Vagina (tissue), 2 donors: ENCODE measurements around the gene CPT1C. TPM values are rescaled to one million over a fixed set of nuclear protein-coding genes. Genes with fewer than 3 reads are reported as not detected.

Source experiments
- DNase-seq, 2 donors: peaks; one replicate each; pipeline ENCODE4 v3.0.0-alpha.2; 2017; ENCODE audit errors: extremely low spot score in 2 of 2
- H3K27ac ChIP-seq: fragments of 200-600 bp; sonication (generic); one replicate; pipeline ENCODE4 v1.5.1; 2019
- H3K27me3 ChIP-seq: fragments of 200-600 bp; sonication (generic); one replicate; pipeline ENCODE4 v1.5.1; 2019
- H3K36me3 ChIP-seq, 2 donors: fragments of 200-600 bp; sonication (generic); one replicate each; pipeline ENCODE4 v1.5.1; 2017 to 2019
- H3K4me1 ChIP-seq: fragments of 200-600 bp; sonication (generic); one replicate; pipeline ENCODE4 v1.5.1; 2019
- H3K4me3 ChIP-seq, 2 donors: fragments of 200-600 bp; sonication (generic); 1 replicate in 1 of 2; 2 replicates in 1 of 2; pipeline ENCODE4 v1.5.1; 2016 to 2019
- H3K9me3 ChIP-seq: fragments of 200-600 bp; sonication (generic); one replicate; pipeline ENCODE4 v1.5.1; 2019
- POLR2A ChIP-seq, 2 donors: fragments of 450-650 bp; IDR thresholded peaks; one replicate each; pipeline ENCODE4 v1.6.1; 2017; ENCODE audit warnings: antibody characterized with exemption in 2 of 2, mild to moderate bottlenecking in 2 of 2, moderate library complexity in 2 of 2
- POLR2AphosphoS5 ChIP-seq, 2 donors: sonication (generic); formaldehyde crosslinking; IDR thresholded peaks; one replicate each; pipeline ENCODE4 v1.9.0; 2017; ENCODE audit warnings: antibody characterized with exemption in 2 of 2, mild to moderate bottlenecking in 2 of 2, low read depth in 1 of 2; ENCODE audit not compliant: insufficient read depth in 1 of 2
- intact Hi-C: fragments of 100-400 bp; cut with DNase I; formaldehyde crosslinking; loops from one replicate; pipeline ENCODE4 v1.15.1; 2023
- total RNA-seq: library from RNA; depleted of rRNA; stranded (reverse); fragments of >200 nt; gene quantifications from one replicate; pipeline ENCODE4 v1.2.3, GENCODE V29; 2016
- TF ChIP-seq, protein P1 (sequence below), 3 experiments: fragments of 450-650 bp in 2 of 3; fragments of 200-600 bp in 1 of 3; sonication (generic) in 1 of 3; IDR thresholded peaks; one replicate each; pipeline ENCODE4 v1.5.1; 2017 to 2019; ENCODE audit warnings: antibody characterized with exemption in 3 of 3, mild to moderate bottlenecking in 2 of 3, moderate library complexity in 2 of 3

The CPT1C gene
- total RNA-seq, 1 donor from 2014 or later, result 12.3 TPM

DNA sequence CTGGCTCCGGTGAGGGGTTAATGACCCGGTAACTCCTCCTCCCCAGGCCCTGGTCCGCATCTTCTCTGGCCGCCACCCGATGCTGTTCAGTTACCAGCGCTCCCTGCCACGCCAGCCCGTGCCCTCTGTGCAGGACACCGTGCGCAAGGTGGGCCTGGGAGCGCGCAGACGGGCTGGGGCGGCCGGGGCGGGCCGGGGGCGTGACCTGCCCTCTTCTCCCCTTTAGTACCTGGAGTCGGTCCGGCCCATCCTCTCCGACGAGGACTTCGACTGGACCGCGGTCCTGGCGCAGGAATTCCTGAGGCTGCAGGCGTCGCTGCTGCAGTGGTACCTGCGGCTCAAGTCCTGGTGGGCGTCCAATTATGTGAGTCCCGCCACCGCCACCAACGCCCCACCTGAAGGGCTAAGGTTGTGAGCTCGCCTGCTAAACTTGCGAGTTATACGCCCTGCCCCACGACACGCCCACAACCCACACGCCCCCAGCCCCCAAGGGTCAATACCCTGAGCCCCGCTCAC is 10.4 kb downstream of the CPT1C start:
- Histone ChIP-seq H3K9me3 (no peaks in the 10 kb centered on the region), H3K4me1 (no peaks in the 10 kb centered on the region), H3K4me3 (no peak overlapping the region), H3K27me3 (no peaks in the 10 kb centered on the region), H3K27ac (no peak overlapping the region), H3K36me3 (no peaks in the 10 kb centered on the region)
- intact Hi-C loops, result no loop called here
- TF ChIP-seq POLR2A (IDR thresholded peaks at IDR 0.05), result no peak
- TF ChIP-seq, protein P1, sequence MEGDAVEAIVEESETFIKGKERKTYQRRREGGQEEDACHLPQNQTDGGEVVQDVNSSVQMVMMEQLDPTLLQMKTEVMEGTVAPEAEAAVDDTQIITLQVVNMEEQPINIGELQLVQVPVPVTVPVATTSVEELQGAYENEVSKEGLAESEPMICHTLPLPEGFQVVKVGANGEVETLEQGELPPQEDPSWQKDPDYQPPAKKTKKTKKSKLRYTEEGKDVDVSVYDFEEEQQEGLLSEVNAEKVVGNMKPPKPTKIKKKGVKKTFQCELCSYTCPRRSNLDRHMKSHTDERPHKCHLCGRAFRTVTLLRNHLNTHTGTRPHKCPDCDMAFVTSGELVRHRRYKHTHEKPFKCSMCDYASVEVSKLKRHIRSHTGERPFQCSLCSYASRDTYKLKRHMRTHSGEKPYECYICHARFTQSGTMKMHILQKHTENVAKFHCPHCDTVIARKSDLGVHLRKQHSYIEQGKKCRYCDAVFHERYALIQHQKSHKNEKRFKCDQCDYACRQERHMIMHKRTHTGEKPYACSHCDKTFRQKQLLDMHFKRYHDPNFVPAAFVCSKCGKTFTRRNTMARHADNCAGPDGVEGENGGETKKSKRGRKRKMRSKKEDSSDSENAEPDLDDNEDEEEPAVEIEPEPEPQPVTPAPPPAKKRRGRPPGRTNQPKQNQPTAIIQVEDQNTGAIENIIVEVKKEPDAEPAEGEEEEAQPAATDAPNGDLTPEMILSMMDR (IDR thresholded peaks at IDR 0.05), result no peak
- TF ChIP-seq POLR2AphosphoS5 (IDR thresholded peaks at IDR 0.05; ENCODE audit: insufficient read depth in 1 of 2, low read depth in 1 of 2), result no peak
- no peak for DNase-seq

DNA sequence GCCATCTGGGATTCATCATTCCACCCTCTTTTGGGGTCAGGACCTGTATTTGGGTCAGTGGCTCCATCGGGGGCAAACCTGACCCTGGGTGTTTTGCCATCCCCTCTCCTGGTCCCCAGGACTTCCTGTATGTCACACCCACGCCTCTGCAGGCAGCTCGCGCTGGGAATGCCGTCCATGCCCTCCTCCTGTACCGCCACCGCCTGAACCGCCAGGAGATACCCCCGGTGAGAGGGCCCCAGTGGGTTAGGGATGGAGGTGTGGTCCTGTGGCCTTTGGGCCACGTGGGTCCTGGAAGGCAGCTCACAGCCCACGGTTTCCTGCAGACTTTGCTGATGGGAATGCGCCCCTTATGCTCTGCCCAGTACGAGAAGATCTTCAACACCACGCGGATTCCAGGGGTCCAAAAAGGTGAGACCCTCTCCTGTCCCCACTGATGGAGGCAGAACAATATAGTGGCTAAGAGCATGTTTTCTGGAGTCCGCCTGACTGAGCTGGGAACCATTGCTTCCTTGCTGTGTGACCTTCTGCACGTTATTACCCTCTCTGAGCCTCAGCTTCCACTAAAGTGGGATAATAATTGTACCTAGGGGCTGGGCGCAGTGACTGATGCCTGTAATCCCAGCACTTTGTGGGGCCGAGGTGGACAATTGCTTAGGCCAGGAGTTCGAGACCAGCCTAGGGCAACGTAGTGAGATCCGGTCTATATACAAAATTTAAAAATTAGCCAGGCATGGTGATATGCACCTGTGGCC is 14.1 kb downstream of the CPT1C start:
- intact Hi-C loops, result no loop called here

DNA sequence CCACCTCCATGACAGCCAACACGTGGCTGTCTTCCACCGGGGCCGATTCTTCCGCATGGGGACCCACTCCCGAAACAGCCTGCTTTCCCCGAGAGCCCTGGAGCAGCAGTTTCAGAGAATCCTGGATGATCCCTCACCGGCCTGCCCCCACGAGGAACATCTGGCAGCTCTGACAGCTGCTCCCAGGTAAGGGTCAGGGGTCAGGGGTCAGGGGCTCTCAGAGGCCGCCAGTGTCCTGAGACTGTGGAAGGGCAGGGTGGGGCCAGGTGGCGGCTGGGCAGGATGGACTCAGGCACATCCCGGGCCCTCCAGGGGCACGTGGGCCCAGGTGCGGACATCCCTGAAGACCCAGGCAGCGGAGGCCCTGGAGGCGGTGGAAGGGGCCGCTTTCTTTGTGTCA is 15.0 kb downstream of the CPT1C start:
- intact Hi-C loops, result no loop called here
- Histone ChIP-seq H3K27me3 (no peaks in the 10 kb centered on the region), H3K4me3 (no peak overlapping the region), H3K36me3 (no peaks in the 10 kb centered on the region), H3K9me3 (no peaks in the 10 kb centered on the region), H3K27ac (no peak overlapping the region), H3K4me1 (no peaks in the 10 kb centered on the region)
- DNase-seq, result no peak
- TF ChIP-seq, protein P1 (IDR thresholded peaks at IDR 0.05), result no peak
- no peak for TF ChIP-seq POLR2AphosphoS5 (IDR thresholded peaks at IDR 0.05; ENCODE audit: insufficient read depth in 1 of 2, low read depth in 1 of 2)
- no peak for TF ChIP-seq POLR2A (IDR thresholded peaks at IDR 0.05)

More for the DNA sequence above, 14.1 kb downstream of the CPT1C start:
- no peaks in the 10 kb centered on the region for H3K9me3 ChIP-seq
- no peaks in the 10 kb centered on the region for H3K36me3 ChIP-seq
- TF ChIP-seq, protein P1 (IDR thresholded peaks at IDR 0.05), result no peak
- TF ChIP-seq POLR2A (IDR thresholded peaks at IDR 0.05) (no peak), POLR2AphosphoS5 (IDR thresholded peaks at IDR 0.05; ENCODE audit: insufficient read depth in 1 of 2, low read depth in 1 of 2) (no peak)
- no peak overlapping the region for H3K27ac ChIP-seq
- no peak overlapping the region for H3K4me3 ChIP-seq
- no peaks in the 10 kb centered on the region for H3K4me1 ChIP-seq
- DNase-seq, result no peak
- no peaks in the 10 kb centered on the region for H3K27me3 ChIP-seq

DNA sequence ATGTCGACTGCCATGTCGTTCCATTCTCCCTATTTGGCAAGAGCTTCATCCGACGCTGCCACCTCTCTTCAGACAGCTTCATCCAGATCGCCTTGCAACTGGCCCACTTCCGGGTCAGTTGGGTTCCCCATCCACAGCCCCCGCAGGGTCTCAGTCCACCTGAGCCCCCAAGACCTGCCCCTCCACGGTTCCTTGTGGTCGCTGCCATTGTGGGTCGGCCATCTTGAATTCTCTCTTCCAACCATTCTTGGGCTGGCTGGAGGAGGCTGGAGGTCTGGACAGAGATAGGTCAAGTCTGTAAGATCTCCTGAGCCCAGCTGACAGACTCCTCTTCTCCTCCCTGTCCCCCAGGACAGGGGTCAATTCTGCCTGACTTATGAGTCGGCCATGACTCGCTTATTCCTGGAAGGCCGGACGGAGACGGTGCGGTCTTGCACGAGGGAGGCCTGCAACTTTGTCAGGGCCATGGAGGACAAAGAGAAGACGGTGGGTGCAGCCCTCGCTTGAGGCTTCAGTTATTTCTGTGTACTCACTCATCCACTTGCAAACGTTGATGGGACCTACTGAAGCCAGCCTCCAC is 19.5 kb downstream of the CPT1C start:
- DNase-seq, result no peak
- H3K36me3 ChIP-seq, result no peaks in the 10 kb centered on the region
- TF ChIP-seq, protein P1 (IDR thresholded peaks at IDR 0.05), result no peak
- TF ChIP-seq POLR2AphosphoS5 (IDR thresholded peaks at IDR 0.05; ENCODE audit: insufficient read depth in 1 of 2, low read depth in 1 of 2) (no peak), POLR2A (IDR thresholded peaks at IDR 0.05) (no peak)
- intact Hi-C loops, result no loop called here
- H3K4me3 ChIP-seq, result no peak overlapping the region
- no peak overlapping the region for H3K27ac ChIP-seq
- no peaks in the 10 kb centered on the region for H3K9me3 ChIP-seq
- H3K27me3 ChIP-seq, result no peaks in the 10 kb centered on the region
- peaks cover 5% of the 10 kb centered on the region for H3K4me1 ChIP-seq

DNA sequence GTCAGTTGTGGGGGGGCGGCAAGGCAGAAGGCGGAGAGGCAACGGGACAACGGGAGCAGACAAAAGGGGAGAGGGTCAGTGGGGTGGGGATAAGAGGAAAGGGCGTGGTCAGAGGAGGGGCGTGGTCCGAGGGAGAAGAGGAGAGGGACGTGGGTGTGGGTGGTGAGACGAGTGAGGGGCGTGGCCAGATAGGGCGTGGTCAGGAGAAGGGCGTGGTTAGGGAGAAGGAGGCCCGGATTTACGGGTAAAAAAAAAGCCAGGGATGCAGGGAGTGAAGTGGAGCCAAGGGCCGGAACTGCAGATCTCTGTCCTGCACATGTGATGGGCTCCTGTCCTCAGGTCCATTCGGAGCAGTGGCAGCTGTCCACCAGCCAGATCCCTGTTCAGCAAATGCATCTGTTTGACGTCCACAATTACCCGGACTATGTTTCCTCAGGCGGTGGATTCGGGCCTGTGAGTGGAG is 21.5 kb downstream of the CPT1C start:
- Histone ChIP-seq H3K4me1 (peaks cover 5% of the 10 kb centered on the region), H3K27me3 (no peaks in the 10 kb centered on the region), H3K36me3 (no peaks in the 10 kb centered on the region), H3K4me3 (no peak overlapping the region), H3K9me3 (no peaks in the 10 kb centered on the region), H3K27ac (no peak overlapping the region)
- no peak for TF ChIP-seq POLR2AphosphoS5 (IDR thresholded peaks at IDR 0.05; ENCODE audit: insufficient read depth in 1 of 2, low read depth in 1 of 2)
- intact Hi-C loops, result no loop called here
- no peak for DNase-seq
